Pulmonary artery endothelial cell (primary cell): ENCODE measurements around the gene KCNJ12. TPM values are rescaled to one million over a fixed set of nuclear protein-coding genes. Genes with fewer than 3 reads are reported as not detected.
"Not testable (repeated sequence)": the region's sequence is repeated elsewhere in the genome, so short reads cannot be mapped to it uniquely, and the experiment has no call there.

Source experiments
- DNase-seq: peaks from one replicate; pipeline ENCODE4 v3.0.0-alpha.2; 2011; ENCODE audit warnings: low read depth, low spot score
- total RNA-seq: library from RNA; depleted of rRNA; stranded (reverse); fragments of >200 nt; gene quantifications from 2 replicates; pipeline ENCODE4 v1.2.3, GENCODE V29; 2014

Gene KCNJ12
- total RNA-seq, 1 donor from 2014 or later, result 3.3 TPM

GRCh38 chr17:21420503-21421090 is 44.4 kb downstream of the KCNJ12 start:
- DNase-seq, result not testable (repeated sequence)

- DNase-seq, result not testable (repeated sequence)
Measured at GRCh38 chr17:21421421-21422310, 45.5 kb downstream of the KCNJ12 start.

- DNase-seq, result not testable (repeated sequence)
Measured at GRCh38 chr17:21422311-21423189, 46.4 kb downstream of the KCNJ12 start.

- DNase-seq, result not testable (repeated sequence)
Measured at GRCh38 chr17:21423190-21423493, 47.0 kb downstream of the KCNJ12 start.

DNA sequence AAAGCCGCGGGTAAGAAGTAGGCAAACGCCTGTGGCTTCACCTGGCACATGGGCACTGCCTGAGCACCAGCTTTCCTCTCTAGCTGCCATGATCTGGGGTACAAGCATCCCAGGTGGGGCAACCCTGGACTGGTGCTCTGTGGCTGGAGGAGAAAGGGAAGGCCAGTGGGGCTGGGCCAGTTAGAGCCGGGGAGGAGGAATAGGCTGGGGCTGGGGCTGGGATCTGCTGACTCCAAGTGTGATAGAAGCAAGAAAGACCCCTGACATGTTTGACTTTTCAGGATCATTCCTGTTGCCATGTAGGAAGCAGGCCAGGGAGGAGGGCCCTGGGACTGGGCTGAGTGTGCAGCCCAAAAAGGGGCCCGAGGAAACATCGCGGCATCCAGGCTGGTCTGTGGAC is 48.5 kb downstream of the KCNJ12 start:
- DNase-seq, result not testable (repeated sequence)

DNA sequence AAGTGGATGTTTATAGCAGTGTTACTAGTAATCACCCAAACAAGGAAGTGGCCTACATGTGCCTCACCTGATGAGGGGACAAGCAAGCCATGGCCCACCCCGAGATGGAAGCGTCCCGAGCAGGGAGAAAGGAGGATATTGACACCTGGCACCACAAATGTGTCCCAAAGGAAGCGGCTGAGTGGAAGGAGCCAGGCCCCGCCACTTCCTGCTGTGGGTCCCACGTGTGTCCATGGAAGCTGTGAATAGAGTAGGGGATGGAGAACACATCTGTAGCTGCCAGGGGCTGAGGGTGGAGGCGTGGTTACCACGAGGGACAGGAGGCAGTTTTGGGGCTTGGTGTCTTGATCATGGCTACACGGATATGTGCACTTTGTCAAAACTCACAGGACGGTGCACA is 49.2 kb downstream of the KCNJ12 start:
- no peak for DNase-seq

GRCh38 chr17:21425736-21426135 is 49.6 kb downstream of the KCNJ12 start:
- DNase-seq, result no peak

- DNase-seq, result not testable (repeated sequence)
Measured at GRCh38 chr17:21426246-21426645, 50.1 kb downstream of the KCNJ12 start.

DNA sequence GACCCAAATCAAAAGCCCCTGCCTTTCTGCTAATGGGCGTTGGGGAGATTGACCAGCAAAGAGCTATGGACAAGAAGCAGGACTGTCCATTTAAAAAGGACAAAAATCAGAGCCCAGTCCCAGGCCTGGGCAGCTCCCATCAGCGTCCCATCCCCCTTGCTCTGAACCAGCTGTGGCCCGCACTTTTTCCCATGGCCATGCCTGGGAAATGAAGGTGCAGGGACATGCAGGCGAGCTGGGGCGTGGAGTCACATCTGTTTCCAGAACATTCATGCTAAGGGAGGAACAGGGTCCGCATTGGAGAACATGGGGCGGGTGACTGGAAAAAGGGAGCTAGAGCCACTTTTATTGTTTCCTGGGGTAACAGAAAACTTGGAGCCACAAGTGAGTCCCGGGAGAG is 50.7 kb downstream of the KCNJ12 start:
- DNase-seq, result not testable (repeated sequence)

DNA sequence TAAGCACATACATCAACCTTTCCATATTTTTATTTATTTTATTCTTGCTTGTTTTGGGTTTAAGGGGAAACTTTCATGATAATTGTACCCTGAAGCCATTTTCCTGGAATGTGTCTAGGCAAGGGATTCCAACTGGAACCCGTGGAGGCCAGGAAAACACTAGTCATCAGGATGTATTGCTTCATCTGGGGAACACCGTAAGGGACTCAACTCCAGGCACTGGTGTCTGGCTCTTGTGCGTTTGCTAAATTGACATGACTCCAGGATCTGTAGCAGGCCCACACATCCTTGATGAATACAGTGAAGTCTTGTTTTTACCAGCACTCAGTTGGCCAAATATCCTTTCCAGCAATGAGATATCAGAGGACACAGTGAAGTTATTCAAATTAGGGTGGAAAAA is 51.6 kb downstream of the KCNJ12 start:
- DNase-seq, result not testable (repeated sequence)

DNA sequence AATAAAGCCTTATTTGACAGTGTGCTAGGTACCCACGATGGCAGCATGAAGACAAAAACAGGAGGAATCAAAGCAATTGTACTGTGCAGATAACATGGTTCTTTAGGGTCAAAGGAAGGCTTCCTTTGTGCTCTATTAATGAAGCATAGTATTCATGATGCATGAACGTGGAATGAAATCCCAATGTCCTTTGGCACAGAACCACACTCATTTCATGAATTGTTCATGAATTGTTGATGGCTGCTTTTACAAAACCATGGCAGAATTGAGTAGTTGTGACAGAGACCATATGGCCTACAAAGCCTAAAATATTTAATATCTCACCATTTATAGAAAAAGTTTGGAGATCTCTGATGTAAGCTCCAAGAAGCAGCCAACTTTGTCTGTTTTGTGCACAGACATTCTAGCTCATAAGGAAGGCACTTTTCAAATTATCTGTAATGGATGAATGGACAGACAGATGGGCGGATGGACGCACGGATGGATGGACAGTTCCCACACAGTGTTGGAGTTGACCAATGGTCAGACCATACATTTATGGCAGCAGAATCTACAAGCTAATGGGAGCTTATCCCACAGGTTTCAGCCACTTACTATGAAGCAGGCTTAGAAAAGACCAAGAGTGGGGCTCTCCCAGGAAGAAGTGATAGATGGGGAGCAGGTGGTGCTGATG is 52.7 kb downstream of the KCNJ12 start:
- not testable (repeated sequence) for DNase-seq

DNA sequence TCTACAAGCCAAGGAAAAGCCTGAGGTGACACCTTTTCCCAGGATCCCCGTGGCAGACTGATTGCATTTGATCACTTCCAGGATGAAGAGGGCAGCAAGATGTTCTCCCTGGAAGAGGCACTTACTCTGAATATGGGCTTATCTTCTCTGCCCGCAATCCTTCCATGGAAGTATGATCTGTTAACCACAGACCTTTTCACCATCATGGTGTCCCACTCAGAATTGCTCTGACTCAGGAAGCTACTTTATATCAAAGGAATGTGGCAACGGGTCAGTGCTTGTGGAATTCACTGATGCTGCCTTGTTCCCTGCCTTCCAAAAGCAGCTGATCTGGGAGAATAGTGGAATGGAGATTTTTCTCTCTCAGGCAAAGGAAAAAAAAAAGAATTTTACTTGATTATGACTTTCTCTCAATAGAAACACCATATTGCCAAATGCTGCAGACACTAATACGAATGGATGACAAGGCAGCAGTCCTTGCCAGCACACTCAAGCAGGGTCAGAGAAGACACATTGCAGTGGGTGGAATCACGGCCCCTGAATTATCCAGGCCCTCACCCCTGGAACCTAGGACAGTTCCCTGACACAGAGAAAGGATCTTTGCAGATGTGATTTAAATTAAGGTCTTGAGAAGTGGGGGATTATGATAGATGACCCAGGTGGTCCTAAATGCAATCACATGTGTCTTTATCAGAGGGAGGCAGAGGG is 53.9 kb downstream of the KCNJ12 start:
- DNase-seq, result not testable (repeated sequence)

GRCh38 chr17:21433971-21434370 is 57.8 kb downstream of the KCNJ12 start:
- not testable (repeated sequence) for DNase-seq

DNA sequence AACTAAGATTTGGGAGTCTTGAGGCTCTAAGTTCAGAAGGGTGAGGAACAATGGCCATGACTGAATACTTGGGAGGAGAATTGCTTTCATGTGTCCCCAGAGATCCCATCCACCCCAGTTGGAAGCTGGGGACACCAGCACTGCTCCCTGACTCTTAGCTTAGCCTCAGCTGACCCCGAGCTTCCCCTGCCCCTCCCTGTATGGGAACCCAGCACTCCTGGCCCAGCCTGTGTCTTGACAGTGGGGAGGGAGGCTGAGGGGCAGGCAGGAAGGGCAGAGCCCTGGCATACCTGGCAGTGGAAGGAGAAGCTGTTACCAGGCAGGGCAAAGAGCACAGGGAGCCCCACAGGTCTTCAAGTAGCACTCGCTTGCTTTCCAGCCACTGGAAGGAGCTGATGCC is 58.8 kb downstream of the KCNJ12 start:
- not testable (repeated sequence) for DNase-seq

GRCh38 chr17:21436481-21436880 is 60.3 kb downstream of the KCNJ12 start:
- not testable (repeated sequence) for DNase-seq

DNA sequence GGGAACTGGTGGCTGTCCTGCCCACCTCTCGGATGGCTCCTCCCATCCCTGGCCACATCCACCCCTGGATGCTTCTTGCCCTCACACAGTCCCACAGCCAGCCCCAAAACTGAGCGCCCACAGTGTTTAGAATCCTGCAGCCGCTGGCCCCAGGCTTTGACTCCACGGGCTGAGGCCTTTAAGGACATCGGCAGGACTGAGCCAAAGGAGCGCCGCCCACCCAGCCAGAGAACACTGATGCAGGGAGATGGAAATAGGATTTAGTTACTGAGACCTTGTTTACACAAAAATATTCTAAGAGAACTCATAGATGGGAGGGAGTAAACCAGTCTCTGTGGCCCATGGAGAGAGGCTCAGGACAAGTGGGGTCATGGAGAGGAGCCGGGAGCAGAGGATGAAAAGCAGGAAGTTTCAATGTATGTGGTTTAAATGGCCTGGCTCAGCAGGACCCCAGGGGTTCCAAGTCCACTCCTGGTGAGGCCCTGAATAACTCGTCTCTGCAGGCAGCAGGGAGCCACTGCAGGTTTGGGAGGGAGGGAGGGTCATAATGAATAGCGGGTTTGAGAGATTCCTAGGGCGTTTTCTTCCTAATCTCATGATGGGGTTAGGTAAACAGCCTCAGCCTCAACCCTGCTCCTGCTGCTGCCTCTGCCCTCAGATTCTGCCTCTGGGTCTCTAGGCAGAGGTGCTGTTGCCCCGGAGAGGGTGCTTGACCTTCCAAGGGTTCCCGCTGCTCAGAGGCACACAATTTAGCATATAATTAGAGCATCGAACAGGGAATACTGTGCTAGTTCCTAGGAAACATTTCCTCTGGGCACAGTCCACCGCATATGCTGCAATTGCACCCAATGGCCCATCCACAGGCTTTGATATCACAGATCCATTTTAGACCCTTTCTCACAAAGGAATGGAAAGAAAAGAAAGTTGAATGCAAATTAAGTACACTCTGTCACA is 61.0 kb downstream of the KCNJ12 start:
- not testable (repeated sequence) for DNase-seq

GRCh38 chr17:21438316-21439014 is 62.3 kb downstream of the KCNJ12 start:
- DNase-seq, result not testable (repeated sequence)

GRCh38 chr17:21439015-21439336 is 62.8 kb downstream of the KCNJ12 start:
- not testable (repeated sequence) for DNase-seq

- DNase-seq, result no peak
Measured at GRCh38 chr17:21445091-21445650, 69.0 kb downstream of the KCNJ12 start.
